Fibroblast of skin of left biceps (primary cell): ENCODE measurements around the gene ZSWIM4.

Source experiments
- DNase-seq, 2 experiments: peaks; one replicate each; pipeline ENCODE4 v3.0.0-alpha.2; 2013; ENCODE audit warnings: low read depth in 2 of 2

ZSWIM4 gene

GRCh38 chr19:13808856-13809255, 13.6 kb downstream of the ZSWIM4 start:
- no peak for DNase-seq

GRCh38 chr19:13812544-13812943, 17.3 kb downstream of the ZSWIM4 start:
- no peak for DNase-seq

GRCh38 chr19:13813147-13813546, 17.9 kb downstream of the ZSWIM4 start:
- DNase-seq = no peak

GRCh38 chr19:13814550-13814949, 19.3 kb downstream of the ZSWIM4 start:
- no peak for DNase-seq

GRCh38 chr19:13817018-13817614, 21.9 kb downstream of the ZSWIM4 start:
- no peak for DNase-seq

GRCh38 chr19:13817615-13818371, 22.6 kb downstream of the ZSWIM4 start:
- DNase-seq = no peak

- DNase-seq = no peak
Observed at GRCh38 chr19:13819238-13819637, 24.0 kb downstream of the ZSWIM4 start.

- DNase-seq = no peak
Observed at GRCh38 chr19:13821292-13821691, 26.0 kb downstream of the ZSWIM4 start.

GRCh38 chr19:13823256-13823655, 28.0 kb downstream of the ZSWIM4 start:
- DNase-seq = no peak

GRCh38 chr19:13823901-13824300, 28.7 kb downstream of the ZSWIM4 start:
- no peak for DNase-seq

- no peak for DNase-seq
Observed at GRCh38 chr19:13824703-13825102, 29.5 kb downstream of the ZSWIM4 start.

GRCh38 chr19:13825489-13826441, 30.5 kb downstream of the ZSWIM4 start:
- no peak for DNase-seq

GRCh38 chr19:13826652-13827235, 31.5 kb downstream of the ZSWIM4 start:
- DNase-seq = no peak

- no peak for DNase-seq
Observed at GRCh38 chr19:13827656-13828055, 32.4 kb downstream of the ZSWIM4 start.

GRCh38 chr19:13830114-13830740, 35.0 kb downstream of the ZSWIM4 start:
- DNase-seq = no peak

GRCh38 chr19:13830741-13831536, 35.7 kb downstream of the ZSWIM4 start:
- no peak for DNase-seq

GRCh38 chr19:13831537-13832467, 36.6 kb downstream of the ZSWIM4 start:
- DNase-seq = no peak

- no peak for DNase-seq
Observed at GRCh38 chr19:13833330-13834243, 38.3 kb downstream of the ZSWIM4 start.
